T47D (cell line): Measurements from ENCODE around the gene UBA1.

Source experiments
- DNase-seq, 2 experiments: peaks; one replicate each; pipeline versions ENCODE4 v3.0.0 to v3.0.0-alpha.2; 2011 to 2012; ENCODE audit warnings: low read depth in 1 of 2, low spot score in 1 of 2
- JUND ChIP-seq: IDR thresholded peaks from 2 replicates; pipeline ENCODE4 v1.6.1; 2012; ENCODE audit warnings: low read depth
- in situ Hi-C: cut with HindIII; loops from 2 replicates; pipeline ENCODE4 v1.10.0; 2016; ENCODE audit warnings: low sequenced_read_pairs, low pct_unique_long_range_greater_than_20kb

The UBA1 gene

GRCh38 chrX:47184486-47184885 is 9.1 kb upstream of the UBA1 start:
- in situ Hi-C loops = no loop called here
- DNase-seq = no peak
- no peak for TF ChIP-seq JUND

GRCh38 chrX:47185241-47185640 is 8.4 kb upstream of the UBA1 start:
- DNase-seq = no peak
- in situ Hi-C loops = no loop called here
- TF ChIP-seq JUND = no peak

DNA sequence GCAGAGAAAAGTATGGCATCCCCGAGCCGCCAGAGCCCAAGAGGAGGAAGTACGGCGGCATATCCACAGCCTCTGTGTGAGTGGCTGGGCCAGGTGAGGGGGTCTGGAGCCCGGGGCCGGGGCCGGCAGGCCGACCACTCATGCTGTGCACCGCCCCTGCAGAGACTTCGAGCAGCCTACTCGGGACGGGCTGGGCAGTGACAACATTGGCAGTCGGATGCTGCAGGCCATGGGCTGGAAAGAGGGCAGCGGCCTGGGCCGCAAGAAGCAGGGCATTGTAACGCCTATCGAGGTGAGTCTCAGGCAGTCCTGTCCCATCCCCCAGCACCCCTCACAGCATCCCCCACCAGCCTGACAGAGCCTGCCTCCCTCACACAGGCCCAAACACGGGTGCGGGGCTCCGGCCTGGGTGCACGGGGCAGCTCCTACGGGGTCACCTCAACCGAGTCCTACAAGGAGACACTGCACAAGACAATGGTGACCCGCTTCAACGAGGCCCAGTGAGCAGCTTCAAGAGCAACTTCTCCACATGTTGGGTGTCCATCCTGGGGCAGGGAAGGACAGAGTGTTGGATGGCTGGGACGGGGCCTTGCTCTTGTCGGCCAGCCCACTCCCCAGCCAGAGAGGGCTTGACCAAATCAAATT is 7.4 kb upstream of the UBA1 start:
- no peak for DNase-seq
- no peak for TF ChIP-seq JUND
- in situ Hi-C loops = no loop called here

DNA sequence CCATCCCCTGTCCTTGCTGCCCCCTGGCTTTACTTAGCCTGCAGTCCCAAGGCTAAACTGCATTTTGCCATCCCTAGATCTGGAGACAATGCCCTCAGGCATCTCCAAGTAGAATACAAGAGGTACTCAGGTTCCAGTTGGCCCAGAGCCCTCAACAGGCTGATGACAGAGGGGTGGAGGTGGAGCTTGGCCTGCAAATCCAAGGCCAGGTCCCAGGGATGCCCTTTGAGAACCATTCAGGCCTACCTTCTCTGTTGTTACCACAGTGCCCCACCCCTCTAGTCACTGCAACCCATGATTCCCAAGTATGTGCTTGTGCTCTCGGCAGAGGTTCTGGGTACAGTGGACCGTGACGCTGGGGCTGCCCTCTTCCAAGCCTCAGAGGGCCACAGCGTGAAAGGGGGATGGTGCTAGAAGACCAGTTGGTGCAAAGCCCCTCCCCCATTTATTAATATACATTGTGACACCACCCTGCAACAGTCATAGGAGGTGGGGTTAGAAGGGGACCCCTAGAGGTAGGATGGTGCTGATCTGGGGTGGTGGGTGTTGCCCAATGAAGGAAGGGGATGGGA is 6.4 kb upstream of the UBA1 start:
- peak in 1 of 2 experiments; percentile 53 for DNase-seq
- in situ Hi-C loops = no loop called here

GRCh38 chrX:47189906-47190305 is 3.7 kb upstream of the UBA1 start:
- in situ Hi-C loops = no loop called here
- DNase-seq = no peak
- no peak for TF ChIP-seq JUND

More for the DNA sequence above, 6.4 kb upstream of the UBA1 start:
- TF ChIP-seq JUND = no peak

- DNase-seq = peak; percentile 89 to 95
- in situ Hi-C loops = no loop called here
- no peak for TF ChIP-seq JUND
These were observed 3.0 kb upstream of the UBA1 start for GRCh38 chrX:47190445-47191269.

DNA sequence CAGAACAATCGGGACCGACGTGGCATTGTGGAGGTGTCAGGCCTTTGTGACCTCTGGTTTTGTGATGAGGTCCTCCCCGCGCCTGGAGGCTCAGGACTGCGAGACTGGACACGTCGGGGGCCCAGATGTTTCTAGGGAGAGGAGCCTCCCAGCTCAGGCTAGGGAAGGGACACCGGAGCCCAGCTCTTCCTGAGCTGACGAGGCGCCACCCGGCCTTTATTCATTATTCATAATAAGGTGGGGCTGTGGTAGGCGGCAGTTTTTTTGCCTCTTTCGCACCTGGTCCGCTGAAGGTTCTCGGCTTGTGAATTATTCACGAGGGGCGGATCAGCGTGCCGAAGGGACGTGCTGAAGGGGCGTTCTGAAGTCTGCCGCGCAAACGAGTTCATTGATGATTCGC is 2.3 kb upstream of the UBA1 start:
- DNase-seq = peak in 1 of 2 experiments; percentile 38
- no peak for TF ChIP-seq JUND
- in situ Hi-C loops = no loop called here

- in situ Hi-C loops = no loop called here
- DNase-seq = no peak
- TF ChIP-seq JUND = no peak
These were observed 1.7 kb upstream of the UBA1 start for GRCh38 chrX:47191806-47192401.

DNA sequence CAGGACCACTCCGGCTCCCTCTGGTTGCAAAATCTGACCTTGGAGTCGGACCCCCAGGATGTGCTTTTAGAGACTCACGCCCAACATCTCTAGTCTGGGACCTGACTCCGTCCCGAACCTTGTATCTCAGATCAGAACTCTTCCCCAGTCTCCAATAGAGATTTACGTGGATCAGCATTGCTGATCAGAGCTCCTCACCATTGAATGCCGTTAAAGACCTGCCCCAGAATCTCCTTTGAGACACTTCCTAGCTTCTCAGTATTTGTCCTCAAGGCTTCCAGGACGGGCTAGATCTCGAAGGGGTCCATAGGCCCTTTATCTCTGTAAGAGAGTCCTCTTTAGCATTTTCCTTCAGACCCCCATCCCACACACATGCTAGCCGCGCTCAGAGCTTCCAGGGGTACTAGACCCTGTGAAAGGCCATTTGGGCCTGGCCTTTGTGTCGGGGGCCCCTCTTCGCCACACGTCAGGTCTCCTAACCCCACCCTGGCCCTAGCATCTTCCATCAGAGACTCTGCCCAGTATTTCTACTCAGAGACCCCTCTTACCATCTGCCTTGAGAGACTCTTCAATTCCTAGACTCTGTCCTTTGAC is 662 bp downstream of the UBA1 start:
- no peak for DNase-seq
- no peak for TF ChIP-seq JUND
- in situ Hi-C loops = no loop called here

- no peak for TF ChIP-seq JUND
- in situ Hi-C loops = no loop called here
- DNase-seq = no peak
These were observed 2.5 kb downstream of the UBA1 start for GRCh38 chrX:47196098-47196497.

GRCh38 chrX:47197526-47197925 is 3.9 kb downstream of the UBA1 start:
- no peak for DNase-seq
- TF ChIP-seq JUND = no peak
- in situ Hi-C loops = no loop called here

GRCh38 chrX:47198026-47198686 is 4.5 kb downstream of the UBA1 start:
- no peak for TF ChIP-seq JUND
- in situ Hi-C loops = no loop called here
- peak in 1 of 2 experiments; percentile 45 for DNase-seq

GRCh38 chrX:47198687-47199080 is 5.1 kb downstream of the UBA1 start:
- in situ Hi-C loops = no loop called here
- no peak for DNase-seq
- TF ChIP-seq JUND = no peak
